GM12872 (cell line): Measurements from ENCODE around the gene LHPP.

ENCODE experiments used
- TF ChIP-seq, protein P1 (sequence below): IDR thresholded peaks from 3 replicates; pipeline ENCODE4 v1.5.1; 2011; ENCODE audit warnings: low read depth, mild to moderate bottlenecking, low read length, moderate library complexity; ENCODE audit not compliant: insufficient read depth

LHPP gene, protein sequence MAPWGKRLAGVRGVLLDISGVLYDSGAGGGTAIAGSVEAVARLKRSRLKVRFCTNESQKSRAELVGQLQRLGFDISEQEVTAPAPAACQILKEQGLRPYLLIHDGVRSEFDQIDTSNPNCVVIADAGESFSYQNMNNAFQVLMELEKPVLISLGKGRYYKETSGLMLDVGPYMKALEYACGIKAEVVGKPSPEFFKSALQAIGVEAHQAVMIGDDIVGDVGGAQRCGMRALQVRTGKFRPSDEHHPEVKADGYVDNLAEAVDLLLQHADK

DNA sequence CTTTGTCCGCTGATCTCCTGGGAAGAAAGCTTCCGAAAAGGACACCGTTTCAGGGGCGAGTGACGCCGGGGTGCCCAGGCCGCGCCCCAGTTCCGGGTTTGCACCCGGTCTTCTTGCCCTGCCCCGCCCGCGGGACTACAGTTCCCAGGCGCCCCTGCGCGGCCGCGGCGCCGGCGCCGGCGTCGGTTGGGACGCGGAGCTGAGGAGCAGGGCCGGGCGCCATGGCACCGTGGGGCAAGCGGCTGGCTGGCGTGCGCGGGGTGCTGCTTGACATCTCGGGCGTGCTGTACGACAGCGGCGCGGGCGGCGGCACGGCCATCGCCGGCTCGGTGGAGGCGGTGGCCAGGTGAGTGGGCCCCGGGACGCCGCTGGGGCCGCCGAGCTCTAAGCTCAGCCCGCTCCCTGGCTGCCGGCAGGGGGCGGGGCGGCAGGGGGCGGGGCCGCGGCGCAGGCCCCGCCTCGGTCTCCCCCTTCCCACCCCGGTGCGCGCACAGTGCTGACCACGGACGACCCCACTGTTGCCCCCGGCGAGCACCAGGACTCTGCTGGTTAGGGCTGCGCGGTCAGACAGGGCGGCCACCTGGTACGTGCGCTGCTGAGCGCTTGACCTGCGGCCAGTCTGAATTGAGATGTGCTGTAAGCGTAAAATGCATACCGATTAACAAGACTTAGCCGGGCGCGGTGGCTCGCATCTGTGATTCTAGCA is at the start of gene LHPP:
TSS of gene LHPP (plus strand) at position 182 of the 706 bp plus-strand sequence. CDS start at position 222, 40 bp downstream.
- TF ChIP-seq, protein P1, sequence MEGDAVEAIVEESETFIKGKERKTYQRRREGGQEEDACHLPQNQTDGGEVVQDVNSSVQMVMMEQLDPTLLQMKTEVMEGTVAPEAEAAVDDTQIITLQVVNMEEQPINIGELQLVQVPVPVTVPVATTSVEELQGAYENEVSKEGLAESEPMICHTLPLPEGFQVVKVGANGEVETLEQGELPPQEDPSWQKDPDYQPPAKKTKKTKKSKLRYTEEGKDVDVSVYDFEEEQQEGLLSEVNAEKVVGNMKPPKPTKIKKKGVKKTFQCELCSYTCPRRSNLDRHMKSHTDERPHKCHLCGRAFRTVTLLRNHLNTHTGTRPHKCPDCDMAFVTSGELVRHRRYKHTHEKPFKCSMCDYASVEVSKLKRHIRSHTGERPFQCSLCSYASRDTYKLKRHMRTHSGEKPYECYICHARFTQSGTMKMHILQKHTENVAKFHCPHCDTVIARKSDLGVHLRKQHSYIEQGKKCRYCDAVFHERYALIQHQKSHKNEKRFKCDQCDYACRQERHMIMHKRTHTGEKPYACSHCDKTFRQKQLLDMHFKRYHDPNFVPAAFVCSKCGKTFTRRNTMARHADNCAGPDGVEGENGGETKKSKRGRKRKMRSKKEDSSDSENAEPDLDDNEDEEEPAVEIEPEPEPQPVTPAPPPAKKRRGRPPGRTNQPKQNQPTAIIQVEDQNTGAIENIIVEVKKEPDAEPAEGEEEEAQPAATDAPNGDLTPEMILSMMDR, result peak; percentile 25; the same call in 1 of the 3 replicates

DNA sequence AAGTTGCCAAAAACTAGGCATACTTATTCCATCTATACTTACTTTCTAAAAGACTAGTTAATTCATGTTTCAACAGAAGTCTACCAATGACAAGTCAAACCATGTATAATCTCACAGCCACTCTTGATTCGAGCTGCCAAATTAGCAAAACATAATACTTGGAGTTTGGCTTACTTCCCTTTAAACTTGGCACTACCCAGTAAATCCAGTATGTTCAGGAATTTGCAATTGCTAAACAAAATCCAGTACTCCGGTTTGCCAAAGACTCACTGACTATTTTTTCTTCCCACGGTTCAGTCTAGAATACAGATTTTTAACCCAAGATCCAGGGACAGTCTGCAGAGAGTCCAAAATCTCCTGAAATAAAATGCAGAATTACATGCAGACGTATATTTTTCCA is 47.5 kb upstream of the LHPP start:
- TF ChIP-seq, protein P1, result no peak

DNA sequence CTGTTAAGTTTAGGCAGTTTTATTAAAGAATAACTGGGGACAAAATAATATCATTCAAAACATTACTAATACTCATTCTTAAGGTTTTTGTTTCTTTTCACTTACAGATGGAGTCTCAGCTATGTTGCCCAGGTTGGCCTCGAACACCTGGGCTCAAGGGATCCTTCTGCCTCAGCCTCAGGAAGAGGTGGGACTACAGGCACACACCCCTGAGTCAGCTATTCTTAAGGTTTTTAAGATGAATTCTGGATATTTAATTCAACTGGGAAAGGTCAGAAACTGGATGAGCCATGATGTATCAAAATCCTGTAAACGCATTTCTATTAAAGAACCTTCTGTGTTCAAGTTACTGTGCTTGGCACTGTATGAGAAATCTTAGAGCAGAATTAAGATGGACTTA is 46.4 kb upstream of the LHPP start:
- TF ChIP-seq, protein P1, result no peak

DNA sequence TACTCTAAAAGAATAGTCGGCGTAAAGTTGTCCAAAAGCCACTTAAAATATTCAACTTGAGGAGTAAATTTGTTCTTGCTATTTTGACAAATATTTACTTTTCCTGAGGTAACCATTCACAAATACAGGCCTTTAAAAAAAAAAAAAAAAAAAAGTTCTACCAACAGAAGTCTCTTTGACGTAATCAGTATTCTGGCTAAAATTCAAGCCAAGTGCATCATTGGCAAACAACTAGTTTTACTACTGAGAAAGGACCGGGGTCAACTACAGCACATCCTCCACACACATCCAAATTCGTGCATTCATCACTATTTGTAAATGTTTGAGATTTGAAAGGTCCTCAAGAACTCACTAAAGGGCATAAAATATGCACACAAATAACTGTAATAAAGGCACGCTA is 44.9 kb upstream of the LHPP start:
- TF ChIP-seq, protein P1, result no peak

DNA sequence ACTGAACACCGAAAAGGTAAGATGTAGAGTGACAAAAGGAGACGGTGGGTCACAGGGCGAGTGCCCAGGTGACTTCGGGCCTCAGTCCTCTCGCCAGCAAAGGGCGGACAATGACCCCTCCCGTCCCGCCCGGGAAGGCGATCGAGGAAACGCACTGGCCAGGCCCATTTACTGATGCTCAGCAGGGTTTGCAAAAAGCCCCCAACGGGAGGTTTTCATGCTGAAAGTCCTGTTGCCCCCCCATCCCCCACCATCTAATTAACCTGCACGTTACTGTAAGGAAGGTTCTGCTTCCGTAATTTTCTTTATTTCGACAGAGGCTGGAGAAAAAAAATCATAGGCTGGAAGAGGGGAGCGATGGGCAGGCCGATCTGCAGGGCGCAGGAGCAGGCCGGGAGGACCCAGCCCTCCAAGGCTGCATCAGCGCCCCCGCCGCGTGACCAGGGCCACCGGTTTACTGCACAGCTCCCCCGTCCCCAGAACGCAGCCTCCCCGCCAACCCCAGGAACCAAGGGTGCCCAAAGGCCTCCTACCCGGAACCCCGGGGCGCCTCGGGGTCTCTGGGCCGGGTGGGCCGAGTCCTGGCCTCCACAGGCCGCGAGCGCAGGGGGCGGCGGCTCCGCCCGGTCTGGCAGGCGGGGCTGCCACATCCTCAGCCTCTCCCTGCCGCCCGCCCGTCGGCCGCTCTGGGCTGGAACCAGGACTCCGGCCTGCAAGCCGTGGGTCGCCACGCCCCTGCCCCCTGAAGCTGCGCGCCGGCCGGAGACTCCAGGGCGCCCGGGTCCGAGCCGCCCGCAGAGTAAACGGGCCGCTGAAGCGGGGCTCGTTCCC is 43.5 kb upstream of the LHPP start:
- TF ChIP-seq, protein P1, result no peak

DNA sequence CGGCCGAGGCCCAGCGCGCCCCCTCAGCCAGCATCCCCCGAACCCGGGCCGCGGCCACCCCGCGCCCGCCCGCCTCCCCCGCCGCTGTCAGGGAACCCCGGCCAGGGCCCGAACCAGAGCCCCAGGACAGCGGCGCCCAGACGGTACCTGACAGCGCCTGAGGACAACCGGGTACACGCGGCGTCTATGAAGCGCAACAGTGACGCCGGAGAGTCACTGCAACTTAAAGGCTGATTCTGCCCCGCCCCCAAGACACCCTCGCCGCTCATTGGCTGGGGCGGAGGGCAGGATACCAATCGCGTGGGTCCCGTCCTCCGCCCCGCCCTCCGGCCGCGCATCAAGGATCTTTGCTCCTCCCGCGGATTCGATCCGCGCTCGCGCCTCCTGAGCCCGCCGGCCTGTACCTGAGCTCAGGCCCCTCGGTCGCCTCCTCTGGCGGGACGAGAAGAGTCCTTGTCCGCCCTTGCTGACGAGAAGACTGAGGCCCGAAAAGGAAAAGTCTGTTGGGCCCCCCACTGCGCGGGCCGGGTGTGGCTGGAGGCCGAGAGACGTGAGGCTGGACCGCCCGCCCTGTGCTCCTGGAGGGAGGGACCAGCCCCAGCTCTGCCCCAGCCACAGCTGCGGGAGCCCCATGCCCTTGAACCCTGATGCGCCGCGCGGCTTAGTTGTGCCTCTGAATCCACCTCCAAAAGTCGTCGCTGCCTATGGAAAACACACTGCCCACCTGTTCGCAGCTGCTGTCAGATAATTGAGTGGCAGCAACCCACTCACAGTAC is 42.7 kb upstream of the LHPP start, which contains the start of gene OAT:
TSS of gene OAT (minus strand) at position 198 of the 776 bp plus-strand sequence. CDS start 6,752 bp downstream, outside the sequence.
- TF ChIP-seq, protein P1, result no peak

DNA sequence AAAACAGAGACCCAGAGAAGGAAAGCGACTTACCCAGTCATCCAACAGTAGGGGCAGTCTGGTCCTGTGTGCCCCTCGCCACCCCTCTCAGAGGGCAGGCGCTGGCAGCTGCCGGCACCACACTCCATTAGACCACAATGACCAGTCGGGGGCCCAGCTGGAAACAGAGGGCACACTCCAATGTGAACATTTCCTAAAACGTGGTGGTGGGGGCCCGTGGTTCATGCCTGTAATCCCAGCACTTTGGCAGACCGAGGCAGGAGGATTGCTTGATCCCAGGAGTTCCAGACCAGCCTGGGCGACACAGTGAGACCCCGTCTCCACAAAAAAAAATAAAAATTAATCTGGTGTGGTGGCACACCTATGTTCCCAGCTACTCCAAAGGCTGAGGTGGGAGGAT is 42.0 kb upstream of the LHPP start:
- TF ChIP-seq, protein P1, result no peak
